ENCODE data around the gene SPECC1. TPM values are rescaled to one million over a fixed set of nuclear protein-coding genes. Genes with fewer than 3 reads are reported as not detected.

SPECC1 gene
- total and polyA plus RNA-seq, 10 of the 15 experiments (the other 5 are each of a cell fraction or from before 2014, with no cell fraction given), result 6.4 to 40.6 (median 23.9) TPM

DNA sequence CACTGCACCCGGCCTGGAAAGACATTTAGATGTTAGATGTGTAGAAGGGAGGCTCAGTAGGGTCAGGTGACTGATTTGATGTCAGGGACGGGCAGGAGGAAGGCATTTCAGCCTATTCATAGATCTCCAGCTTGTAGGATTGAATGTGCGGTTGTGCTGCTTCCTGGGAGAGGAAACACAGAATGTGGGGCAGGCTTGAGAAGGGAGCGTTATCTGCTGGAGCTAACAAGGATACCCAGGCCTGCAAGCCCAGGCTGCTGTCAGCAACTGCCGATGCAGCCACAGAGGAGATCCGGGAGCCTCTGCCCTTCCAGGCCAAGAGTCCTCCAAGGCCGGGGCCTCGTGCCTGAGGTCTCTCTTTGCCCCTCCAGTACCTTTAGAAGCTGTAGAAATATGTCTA is 205.6 kb downstream of the SPECC1 start:
- no peak for DNase-seq (ENCODE audit: low read depth, low spot score)
- Histone ChIP-seq H3K9me3 (replicated peaks; ENCODE audit: control insufficient read depth, insufficient read depth, low read length) (no peaks in the 10 kb centered on the region), H3K27me3 (replicated peaks in 1 of 2; ENCODE audit: control insufficient read depth in 2 of 2, insufficient read depth in 2 of 2, low read length in 1 of 2) (no peaks in the 10 kb centered on the region), H2AFZ (ENCODE audit: control insufficient read depth, low read depth, low read length) (no peak overlapping the region), H3K4me2 (ENCODE audit: control insufficient read depth, insufficient read depth) (no peak overlapping the region), H3K79me2 (ENCODE audit: control insufficient read depth, insufficient read depth, low read length) (no peaks in the 10 kb centered on the region), H3K27ac (ENCODE audit: control insufficient read depth, insufficient read depth) (no peak overlapping the region), H4K20me1 (ENCODE audit: control insufficient read depth, insufficient read depth) (no peaks in the 10 kb centered on the region), H3K4me3 (no peak overlapping the region), H3K9ac (ENCODE audit: control insufficient read depth, insufficient read depth, low read length) (no peak overlapping the region), H3K4me1 (ENCODE audit: control insufficient read depth, insufficient read depth, low read length) (peaks cover 3% of the 10 kb centered on the region; the same call in 1 of the 2 replicates), H3K36me3 (ENCODE audit: control insufficient read depth in 2 of 2, insufficient read depth in 2 of 2, low read length in 1 of 2) (no peaks in the 10 kb centered on the region)
- in situ Hi-C loops (cut with MboI), result loop anchor here (5.0 kb wide), 1 partner anchor 227 kb away; no protein-coding TSS in a partner anchor
- FAIRE-seq, result no peak
- CTCF ChIA-PET, result interaction anchor here (2.8 kb wide), 1 partner anchor 12 kb away, joined by 12 read pairs; no protein-coding TSS in a partner anchor
- no peak for TF ChIP-seq CBX3 (IDR thresholded peaks at IDR 0.05; ENCODE audit: borderline replicate concordance, low read depth)
- no peak for TF ChIP-seq ATF2 (IDR thresholded peaks at IDR 0.05; ENCODE audit: low read length)
- no peak for TF ChIP-seq HDGF (IDR thresholded peaks at IDR 0.05)
- no peak for TF ChIP-seq SP1 (IDR thresholded peaks at IDR 0.05; ENCODE audit: low read depth, low read length)
- no peak for TF ChIP-seq ZNF274 (IDR thresholded peaks at IDR 0.05; ENCODE audit: insufficient read depth, insufficient read length)
- TF ChIP-seq SMAD5 (IDR thresholded peaks at IDR 0.05; ENCODE audit: low read depth), result no peak
- no peak for TF ChIP-seq POLR2AphosphoS5 (IDR thresholded peaks at IDR 0.05; ENCODE audit: low read length)
- no peak for TF ChIP-seq FOXM1 (IDR thresholded peaks at IDR 0.05; ENCODE audit: low read depth, low read length)
- TF ChIP-seq NR2C2 (IDR thresholded peaks at IDR 0.05; ENCODE audit: borderline replicate concordance, control insufficient read depth, insufficient read length, low read depth), result no peak
- TF ChIP-seq, protein P1, sequence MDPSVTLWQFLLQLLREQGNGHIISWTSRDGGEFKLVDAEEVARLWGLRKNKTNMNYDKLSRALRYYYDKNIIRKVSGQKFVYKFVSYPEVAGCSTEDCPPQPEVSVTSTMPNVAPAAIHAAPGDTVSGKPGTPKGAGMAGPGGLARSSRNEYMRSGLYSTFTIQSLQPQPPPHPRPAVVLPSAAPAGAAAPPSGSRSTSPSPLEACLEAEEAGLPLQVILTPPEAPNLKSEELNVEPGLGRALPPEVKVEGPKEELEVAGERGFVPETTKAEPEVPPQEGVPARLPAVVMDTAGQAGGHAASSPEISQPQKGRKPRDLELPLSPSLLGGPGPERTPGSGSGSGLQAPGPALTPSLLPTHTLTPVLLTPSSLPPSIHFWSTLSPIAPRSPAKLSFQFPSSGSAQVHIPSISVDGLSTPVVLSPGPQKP (IDR thresholded peaks at IDR 0.05; ENCODE audit: low read depth, low read length), result no peak
- TF ChIP-seq PBX3 (IDR thresholded peaks at IDR 0.05; ENCODE audit: insufficient replicate concordance, low read depth, low read length), result no peak
- TF ChIP-seq NFYA (IDR thresholded peaks at IDR 0.05; ENCODE audit: borderline replicate concordance, low read depth, low read length), result no peak
- TF ChIP-seq, protein P2, sequence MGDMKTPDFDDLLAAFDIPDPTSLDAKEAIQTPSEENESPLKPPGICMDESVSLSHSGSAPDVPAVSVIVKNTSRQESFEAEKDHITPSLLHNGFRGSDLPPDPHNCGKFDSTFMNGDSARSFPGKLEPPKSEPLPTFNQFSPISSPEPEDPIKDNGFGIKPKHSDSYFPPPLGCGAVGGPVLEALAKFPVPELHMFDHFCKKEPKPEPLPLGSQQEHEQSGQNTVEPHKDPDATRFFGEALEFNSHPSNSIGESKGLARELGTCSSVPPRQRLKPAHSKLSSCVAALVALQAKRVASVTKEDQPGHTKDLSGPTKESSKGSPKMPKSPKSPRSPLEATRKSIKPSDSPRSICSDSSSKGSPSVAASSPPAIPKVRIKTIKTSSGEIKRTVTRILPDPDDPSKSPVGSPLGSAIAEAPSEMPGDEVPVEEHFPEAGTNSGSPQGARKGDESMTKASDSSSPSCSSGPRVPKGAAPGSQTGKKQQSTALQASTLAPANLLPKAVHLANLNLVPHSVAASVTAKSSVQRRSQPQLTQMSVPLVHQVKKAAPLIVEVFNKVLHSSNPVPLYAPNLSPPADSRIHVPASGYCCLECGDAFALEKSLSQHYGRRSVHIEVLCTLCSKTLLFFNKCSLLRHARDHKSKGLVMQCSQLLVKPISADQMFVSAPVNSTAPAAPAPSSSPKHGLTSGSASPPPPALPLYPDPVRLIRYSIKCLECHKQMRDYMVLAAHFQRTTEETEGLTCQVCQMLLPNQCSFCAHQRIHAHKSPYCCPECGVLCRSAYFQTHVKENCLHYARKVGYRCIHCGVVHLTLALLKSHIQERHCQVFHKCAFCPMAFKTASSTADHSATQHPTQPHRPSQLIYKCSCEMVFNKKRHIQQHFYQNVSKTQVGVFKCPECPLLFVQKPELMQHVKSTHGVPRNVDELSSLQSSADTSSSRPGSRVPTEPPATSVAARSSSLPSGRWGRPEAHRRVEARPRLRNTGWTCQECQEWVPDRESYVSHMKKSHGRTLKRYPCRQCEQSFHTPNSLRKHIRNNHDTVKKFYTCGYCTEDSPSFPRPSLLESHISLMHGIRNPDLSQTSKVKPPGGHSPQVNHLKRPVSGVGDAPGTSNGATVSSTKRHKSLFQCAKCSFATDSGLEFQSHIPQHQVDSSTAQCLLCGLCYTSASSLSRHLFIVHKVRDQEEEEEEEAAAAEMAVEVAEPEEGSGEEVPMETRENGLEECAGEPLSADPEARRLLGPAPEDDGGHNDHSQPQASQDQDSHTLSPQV (IDR thresholded peaks at IDR 0.05), result no peak
- RAD21 ChIA-PET (ENCODE audit: unreplicated experiment), result no interaction called here
- no peak for ATAC-seq
- SMC1A ChIA-PET (ENCODE audit: uncharacterized antibody, unreplicated experiment), result no interaction called here
- intact Hi-C loops (cut with micrococcal nuclease; ENCODE audit: unreplicated experiment), result no loop called here
- POLR2A ChIA-PET, result no interaction called here
- no TSS peak for BruUV-seq (replicated peaks)
- WGBS (ENCODE audit: insufficient coverage, insufficient replicate concordance, low lambda C conversion rate, missing lambda C conversion rate), result 91% methylated on average over 8 of the region's 8 CpGs
